BJ (cell line): ENCODE measurements around the gene GADD45G. TPM values are rescaled to one million over a fixed set of nuclear protein-coding genes. Genes with fewer than 3 reads are reported as not detected.

ENCODE experiments used
- CTCF ChIA-PET: fragments of 350-600 bp; formaldehyde crosslinking; extraction: SDS; loops from one replicate; lab custom pipeline; 2021; ENCODE audit warnings: antibody characterized with exemption, inconsistent platforms; lab: Yijun Ruan, JAX
- POLR2A ChIA-PET: fragments of 300-600 bp; sonication (Branson Sonifier 250); formaldehyde crosslinking; extraction: SDS; loops from one replicate; lab custom pipeline; 2021; ENCODE audit warnings: antibody characterized with exemption; lab: Charles Lee
- DNase-seq: peaks from one replicate; pipeline ENCODE4 v3.0.0-alpha.2; 2011; ENCODE audit warnings: low read depth
- H3K27me3 ChIP-seq: 2 replicates; pipeline ENCODE4 v1.6.0; 2011; ENCODE audit warnings: low read length; ENCODE audit not compliant: control insufficient read depth, insufficient read depth
- H3K36me3 ChIP-seq: 2 replicates; pipeline ENCODE4 v1.5.1; 2011; ENCODE audit warnings: low read length; ENCODE audit not compliant: control insufficient read depth, insufficient read depth
- H3K4me3 ChIP-seq: 2 replicates; pipeline ENCODE4 v1.5.1; 2011; ENCODE audit warnings: low read depth, mild to moderate bottlenecking, control low read depth, low read length
- CTCF ChIP-seq: IDR thresholded peaks from 2 replicates; pipeline ENCODE4 v1.5.1; 2011; ENCODE audit warnings: low read depth, mild to moderate bottlenecking, control low read depth, inconsistent platforms, low read length, moderate library complexity; ENCODE audit not compliant: insufficient read depth
- polyA plus RNA-seq: library from polyadenylated mRNA; depleted of rRNA; stranded (reverse); fragments of >200 nt; gene quantifications from 2 replicates; pipeline ENCODE4 v1.2.3, GENCODE V29; 2011

Gene GADD45G
- polyA plus RNA-seq, 1 experiment = 0.07 TPM

GRCh38 chr9:89625721-89626687 is 21.2 kb downstream of the GADD45G start:
- Histone ChIP-seq H3K27me3 (no peaks in the 10 kb centered on the region), H3K36me3 (no peaks in the 10 kb centered on the region), H3K4me3 (no peak overlapping the region)
- CTCF ChIA-PET = interaction anchor here (1.0 kb wide), 1 partner anchor 474 kb away, joined by 3 read pairs; no protein-coding TSS in a partner anchor
- no peak for TF ChIP-seq CTCF
- POLR2A ChIA-PET = interaction anchor here (0.6 kb wide), 1 partner anchor 422 kb away, joined by 5 read pairs; no protein-coding TSS in a partner anchor
- DNase-seq = no peak

- no peak overlapping the region for H3K4me3 ChIP-seq
- no peak for DNase-seq
- no peak for TF ChIP-seq CTCF
- H3K36me3 ChIP-seq = no peaks in the 10 kb centered on the region
- no peaks in the 10 kb centered on the region for H3K27me3 ChIP-seq
- CTCF ChIA-PET = interaction anchor here (1.2 to 1.4 kb wide), 2 partner anchors 11 to 473 kb away, joined by 3 to 4 read pairs; no protein-coding TSS in a partner anchor
- POLR2A ChIA-PET = interaction anchor here (0.6 kb wide), 1 partner anchor 421 kb away, joined by 5 read pairs; no protein-coding TSS in a partner anchor
These were observed 22.0 kb downstream of the GADD45G start for GRCh38 chr9:89626741-89627265.

- H3K4me3 ChIP-seq = no peak overlapping the region
- no peaks in the 10 kb centered on the region for H3K27me3 ChIP-seq
- DNase-seq = no peak
- H3K36me3 ChIP-seq = no peaks in the 10 kb centered on the region
- POLR2A ChIA-PET = no interaction called here
- CTCF ChIA-PET = no interaction called here
- TF ChIP-seq CTCF = no peak
These were observed 23.8 kb downstream of the GADD45G start for GRCh38 chr9:89628601-89629000.

GRCh38 chr9:89629081-89629976 is 24.5 kb downstream of the GADD45G start:
- Histone ChIP-seq H3K27me3 (no peaks in the 10 kb centered on the region), H3K36me3 (no peaks in the 10 kb centered on the region), H3K4me3 (no peak overlapping the region)
- no peak for DNase-seq
- no peak for TF ChIP-seq CTCF
- ChIA-PET POLR2A (no interaction called here), CTCF (no interaction called here)
